H9 (cell line): ENCODE results near the gene DLX2. TPM values are rescaled to one million over a fixed set of nuclear protein-coding genes. Genes with fewer than 3 reads are reported as not detected.
A peak's percentile ranks its signal among the peaks of the same experiment; 100 is the strongest.

Experiments
- DNase-seq: peaks from one replicate; pipeline ENCODE4 v3.0.0-alpha.2; 2017
- H2AFZ ChIP-seq: one replicate; pipeline ENCODE4 v1.6.1; 2013; ENCODE audit warnings: mild to moderate bottlenecking, low read length, control low read depth, moderate library complexity
- H2AK5ac ChIP-seq: 2 replicates; pipeline ENCODE4 v1.6.1; 2013; ENCODE audit warnings: low read length, control low read depth, mixed read lengths; ENCODE audit not compliant: insufficient read length
- H2BK120ac ChIP-seq: one replicate; pipeline ENCODE4 v1.6.1; 2013; ENCODE audit warnings: low read depth, mild to moderate bottlenecking, low read length, control low read depth, inconsistent platforms; ENCODE audit not compliant: poor library complexity, severe bottlenecking
- H2BK12ac ChIP-seq: 2 replicates; pipeline ENCODE4 v1.6.1; 2013; ENCODE audit warnings: low read length, control low read depth, mixed read lengths, low read depth; ENCODE audit not compliant: insufficient read length
- H2BK15ac ChIP-seq: 2 replicates; pipeline ENCODE4 v1.6.1; 2013; ENCODE audit warnings: low read depth, low read length, control low read depth
- H2BK20ac ChIP-seq: one replicate; pipeline ENCODE4 v1.6.1; 2013; ENCODE audit warnings: low read depth, mild to moderate bottlenecking, low read length, control low read depth, inconsistent platforms; ENCODE audit not compliant: poor library complexity, severe bottlenecking
- H2BK5ac ChIP-seq: 2 replicates; pipeline ENCODE4 v1.6.1; 2013; ENCODE audit warnings: low read length, control low read depth, mixed read lengths; ENCODE audit not compliant: insufficient read length
- H3K14ac ChIP-seq: 2 replicates; pipeline ENCODE4 v1.6.1; 2013; ENCODE audit warnings: low read length, control low read depth; ENCODE audit not compliant: insufficient read depth
- H3K18ac ChIP-seq: 2 replicates; pipeline ENCODE4 v1.6.1; 2013; ENCODE audit warnings: low read depth, mild to moderate bottlenecking, mixed read lengths, low read length, control low read depth; ENCODE audit not compliant: insufficient read length
- H3K23ac ChIP-seq: 2 replicates; pipeline ENCODE4 v1.6.1; 2013; ENCODE audit warnings: low read length, control low read depth, mixed read lengths, low read depth; ENCODE audit not compliant: insufficient read length
- H3K23me2 ChIP-seq: 2 replicates; pipeline ENCODE4 v1.6.1; 2013; ENCODE audit warnings: low read depth, mild to moderate bottlenecking, mixed read lengths, low read length, control low read depth; ENCODE audit not compliant: insufficient read length, poor library complexity, severe bottlenecking
- H3K27ac ChIP-seq: 2 replicates; pipeline ENCODE4 v1.5.1; 2013; ENCODE audit warnings: low read length, control low read depth, mixed read lengths, low read depth; ENCODE audit not compliant: insufficient read length
- H3K27me3 ChIP-seq: 2 replicates; pipeline ENCODE4 v1.6.1; 2013; ENCODE audit warnings: low read length, control low read depth, inconsistent platforms; ENCODE audit not compliant: insufficient read depth
- H3K4ac ChIP-seq: 2 replicates; pipeline ENCODE4 v1.6.1; 2013; ENCODE audit warnings: low read depth, mild to moderate bottlenecking, control low read depth, inconsistent platforms, low read length, moderate library complexity
- H3K4me1 ChIP-seq: 2 replicates; pipeline ENCODE4 v1.6.1; 2013; ENCODE audit warnings: low read length, control low read depth, inconsistent platforms; ENCODE audit not compliant: insufficient read depth
- H3K4me2 ChIP-seq: 2 replicates; pipeline ENCODE4 v1.6.1; 2013; ENCODE audit warnings: low read length, control low read depth, mixed read lengths; ENCODE audit not compliant: insufficient read length, insufficient read depth
- H3K56ac ChIP-seq: 2 replicates; pipeline ENCODE4 v1.6.1; 2013; ENCODE audit warnings: low read depth, mild to moderate bottlenecking, mixed read lengths, low read length, control low read depth; ENCODE audit not compliant: insufficient read length
- H3K79me1 ChIP-seq: 2 replicates; pipeline ENCODE4 v1.6.1; 2013; ENCODE audit warnings: low read depth, mild to moderate bottlenecking, moderate library complexity, low read length, control low read depth, inconsistent platforms; ENCODE audit not compliant: insufficient read depth, poor library complexity, severe bottlenecking
- H3K79me2 ChIP-seq: 2 replicates; pipeline ENCODE4 v1.6.1; 2013; ENCODE audit warnings: low read length, control low read depth, inconsistent platforms; ENCODE audit not compliant: insufficient read depth
- H3K9ac ChIP-seq: 2 replicates; pipeline ENCODE4 v1.6.1; 2013; ENCODE audit warnings: low read length, control low read depth, mixed read lengths; ENCODE audit not compliant: insufficient read length; ENCODE audit errors: extremely low read depth
- H3K9me3 ChIP-seq: one replicate; pipeline ENCODE4 v1.6.1; 2013; ENCODE audit warnings: low read depth, low read length, inconsistent platforms; ENCODE audit not compliant: control insufficient read depth
- H3T11ph ChIP-seq: one replicate; pipeline ENCODE4 v1.6.1; 2013; ENCODE audit warnings: mild to moderate bottlenecking, low read length, control low read depth, inconsistent platforms
- H4K20me1 ChIP-seq: one replicate; pipeline ENCODE4 v1.6.1; 2013; ENCODE audit not compliant: control insufficient read depth, insufficient read length, insufficient read depth
- H4K5ac ChIP-seq: 2 replicates; pipeline ENCODE4 v1.6.1; 2013; ENCODE audit warnings: low read depth, mild to moderate bottlenecking, mixed read lengths, low read length, control low read depth; ENCODE audit not compliant: insufficient read length
- H4K8ac ChIP-seq: replicated peaks from 2 replicates; pipeline ENCODE4 v1.6.1; 2013; ENCODE audit warnings: low read length, control low read depth, mixed read lengths, low read depth; ENCODE audit not compliant: insufficient read length
- H4K91ac ChIP-seq: 2 replicates; pipeline ENCODE4 v1.6.1; 2013; ENCODE audit warnings: low read depth, mild to moderate bottlenecking, moderate library complexity, mixed read lengths, low read length, control low read depth; ENCODE audit not compliant: insufficient read length
- H3K27ac Mint-ChIP-seq, 3 experiments: 2 replicates in 2 of 3; 3 replicates in 1 of 3; pipeline ENCODE4 v1.8.0; 2020 to 2021; ENCODE audit warnings: mixed read lengths in 3 of 3, mild to moderate bottlenecking in 1 of 3, moderate library complexity in 1 of 3
- H3K27me3 Mint-ChIP-seq: 2 replicates; pipeline ENCODE4 v1.8.0; 2021; ENCODE audit warnings: low read depth, mild to moderate bottlenecking, moderate library complexity, mixed read lengths
- H3K36me3 Mint-ChIP-seq, 3 experiments: 2 replicates in 2 of 3; 3 replicates in 1 of 3; pipeline ENCODE4 v1.8.0; 2020 to 2021; ENCODE audit warnings: low read depth in 3 of 3, mixed read lengths in 3 of 3; ENCODE audit not compliant: insufficient read depth in 1 of 3
- H3K4me1 Mint-ChIP-seq, 2 experiments: 2 replicates each; pipeline ENCODE4 v1.8.0; 2020; ENCODE audit warnings: mixed read lengths in 2 of 2
- H3K4me3 Mint-ChIP-seq, 2 experiments: 2 replicates in 1 of 2; 3 replicates in 1 of 2; pipeline ENCODE4 v1.8.0; 2020 to 2021; ENCODE audit warnings: mild to moderate bottlenecking in 2 of 2, mixed read lengths in 2 of 2, moderate library complexity in 1 of 2
- H3K9me3 Mint-ChIP-seq, 2 experiments: 2 replicates in 1 of 2; 3 replicates in 1 of 2; pipeline ENCODE4 v1.8.0; 2020; ENCODE audit warnings: mild to moderate bottlenecking in 2 of 2, mixed read lengths in 2 of 2, moderate library complexity in 1 of 2
- WGBS: extraction: QIAGEN DNeasy Blood & Tissue Kit; methylation state at CpG from one replicate; pipeline ENCODE4 v1.1.7; 2013; ENCODE audit warnings: missing lambda C conversion rate, low lambda C conversion rate, mixed read lengths; ENCODE audit not compliant: insufficient read length; ENCODE audit errors: extremely low coverage; 5-methylcytosine and 5-hydroxymethylcytosine counted together
- total RNA-seq: library from RNA; stranded (reverse); gene quantifications from 2 replicates; pipeline ENCODE4 v1.2.1, GENCODE V29; 2021
- TF ChIP-seq, protein P1 (sequence below): fragments of 200-600 bp; sonication (generic); conservative IDR thresholded peaks from 3 replicates; pipeline ENCODE4 v1.8.0; 2021; ENCODE audit warnings: antibody characterized with exemption, mild to moderate bottlenecking

Gene DLX2
- total RNA-seq, 1 experiment from 2014 or later, result not detected

DNA sequence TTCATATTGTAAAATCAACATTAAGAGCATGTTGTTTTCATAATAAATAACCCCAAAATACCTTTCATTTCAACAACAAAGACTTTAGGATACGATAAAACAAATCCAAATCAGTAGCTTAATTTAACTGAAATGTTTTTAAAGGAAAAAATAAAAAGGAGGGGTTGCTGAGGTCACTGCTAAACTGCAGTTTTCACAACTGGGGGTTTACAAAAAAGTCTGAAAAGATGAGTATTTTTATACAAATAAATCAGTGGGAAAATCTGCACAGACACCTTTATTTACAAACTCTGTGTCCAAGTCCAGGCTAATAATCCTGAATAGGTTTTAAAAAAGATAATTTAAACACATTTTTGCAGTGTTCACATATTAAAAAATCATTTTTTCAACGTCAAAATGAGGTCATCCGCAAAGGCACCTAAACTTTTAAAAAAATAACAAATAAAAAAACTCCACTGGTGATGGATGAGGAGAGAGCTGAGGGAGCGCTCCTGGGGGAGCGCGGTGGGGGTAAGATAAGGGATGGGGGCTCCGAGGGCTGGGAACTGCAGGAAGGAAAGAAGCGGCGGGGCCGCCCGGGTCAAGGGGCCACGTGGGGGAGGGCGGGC lies 3.1 kb downstream of the DLX2 start:
- no peak overlapping the region for H4K8ac ChIP-seq
- H4K5ac ChIP-seq, result no peak overlapping the region
- H2BK120ac ChIP-seq, result no peak overlapping the region
- H3K27me3 ChIP-seq, result peaks cover 82% of the 10 kb centered on the region
- no peak overlapping the region for H2AFZ ChIP-seq
- H3K4me2 ChIP-seq, result no peak overlapping the region
- H3K14ac ChIP-seq, result no peak overlapping the region
- H2BK12ac ChIP-seq, result no peak overlapping the region
- H2BK20ac ChIP-seq, result no peak overlapping the region
- no peaks in the 10 kb centered on the region for H3K79me1 ChIP-seq
- H2BK5ac ChIP-seq, result no peak overlapping the region
- H3K18ac ChIP-seq, result no peak overlapping the region
- H3K9me3 Mint-ChIP-seq, result peaks cover 3 to 6% of the 10 kb centered on the region in 2 experiments; a peak in 4 of 5 replicates
- H3K36me3 Mint-ChIP-seq, result peaks cover 0 to 2% (median 1%) of the 10 kb centered on the region in 3 experiments; a peak in 2 of 7 replicates
- H3K4me3 Mint-ChIP-seq, result peak overlapping the region in 1 of 2 experiments; percentile 44; a peak in 2 of 5 replicates
- no peak overlapping the region for H3K27ac Mint-ChIP-seq
- no CpG with 5 or more reads among the region's 13 CpGs for WGBS
- no peaks in the 10 kb centered on the region for H3K79me2 ChIP-seq
- no peak overlapping the region for H3K4ac ChIP-seq
- peaks cover 100% of the 10 kb centered on the region for H3K27me3 Mint-ChIP-seq
- H2AK5ac ChIP-seq, result no peak overlapping the region
- H3T11ph ChIP-seq, result no peak overlapping the region
- H3K9me3 ChIP-seq, result no peaks in the 10 kb centered on the region
- no peak for DNase-seq
- H3K9ac ChIP-seq, result no peak overlapping the region
- no peak overlapping the region for H3K27ac ChIP-seq
- H2BK15ac ChIP-seq, result no peak overlapping the region
- H3K56ac ChIP-seq, result no peak overlapping the region
- TF ChIP-seq, protein P1, sequence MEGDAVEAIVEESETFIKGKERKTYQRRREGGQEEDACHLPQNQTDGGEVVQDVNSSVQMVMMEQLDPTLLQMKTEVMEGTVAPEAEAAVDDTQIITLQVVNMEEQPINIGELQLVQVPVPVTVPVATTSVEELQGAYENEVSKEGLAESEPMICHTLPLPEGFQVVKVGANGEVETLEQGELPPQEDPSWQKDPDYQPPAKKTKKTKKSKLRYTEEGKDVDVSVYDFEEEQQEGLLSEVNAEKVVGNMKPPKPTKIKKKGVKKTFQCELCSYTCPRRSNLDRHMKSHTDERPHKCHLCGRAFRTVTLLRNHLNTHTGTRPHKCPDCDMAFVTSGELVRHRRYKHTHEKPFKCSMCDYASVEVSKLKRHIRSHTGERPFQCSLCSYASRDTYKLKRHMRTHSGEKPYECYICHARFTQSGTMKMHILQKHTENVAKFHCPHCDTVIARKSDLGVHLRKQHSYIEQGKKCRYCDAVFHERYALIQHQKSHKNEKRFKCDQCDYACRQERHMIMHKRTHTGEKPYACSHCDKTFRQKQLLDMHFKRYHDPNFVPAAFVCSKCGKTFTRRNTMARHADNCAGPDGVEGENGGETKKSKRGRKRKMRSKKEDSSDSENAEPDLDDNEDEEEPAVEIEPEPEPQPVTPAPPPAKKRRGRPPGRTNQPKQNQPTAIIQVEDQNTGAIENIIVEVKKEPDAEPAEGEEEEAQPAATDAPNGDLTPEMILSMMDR, result no peak
- H3K4me1 ChIP-seq, result no peaks in the 10 kb centered on the region
- no peak overlapping the region for H3K23ac ChIP-seq
- no peak overlapping the region for H4K91ac ChIP-seq
- peaks cover 38 to 57% of the 10 kb centered on the region in 2 experiments for H3K4me1 Mint-ChIP-seq
- peaks cover 34% of the 10 kb centered on the region for H3K23me2 ChIP-seq
- H4K20me1 ChIP-seq, result no peaks in the 10 kb centered on the region
